DMS79 treated with DMSO at 0.1 percent for 48 hours (cell line): ENCODE results near the gene NCAN.

Source experiments
- DNase-seq: peaks from one replicate; lab custom pipeline; 2025; lab: John Stamatoyannopoulos, UW

Gene NCAN

DNA sequence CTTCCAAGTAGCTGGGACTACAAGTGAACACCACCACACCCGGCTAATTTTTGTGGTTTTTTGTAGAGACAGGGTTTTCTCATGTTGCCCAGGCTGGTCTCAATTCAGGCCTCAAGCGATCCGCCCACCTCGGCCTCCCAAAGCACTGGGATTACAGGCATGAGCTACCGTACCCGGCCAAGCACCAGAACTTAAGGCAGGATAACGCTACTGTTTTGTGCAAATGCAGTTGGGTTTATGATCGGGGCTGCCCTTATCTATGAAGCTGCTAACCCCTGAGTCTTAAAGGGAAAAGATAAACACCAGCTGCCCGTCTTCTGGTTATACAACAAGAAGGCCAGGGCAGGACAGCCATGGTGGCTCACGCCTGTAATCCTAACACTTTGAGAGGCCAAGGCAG lies 73.9 kb downstream of the NCAN start:
- DNase-seq: no peak

- no peak for DNase-seq
Measured at GRCh38 chr19:19292607-19293006, 80.8 kb downstream of the NCAN start.

- DNase-seq: no peak
Measured at GRCh38 chr19:19294914-19295313, 83.2 kb downstream of the NCAN start.

DNA sequence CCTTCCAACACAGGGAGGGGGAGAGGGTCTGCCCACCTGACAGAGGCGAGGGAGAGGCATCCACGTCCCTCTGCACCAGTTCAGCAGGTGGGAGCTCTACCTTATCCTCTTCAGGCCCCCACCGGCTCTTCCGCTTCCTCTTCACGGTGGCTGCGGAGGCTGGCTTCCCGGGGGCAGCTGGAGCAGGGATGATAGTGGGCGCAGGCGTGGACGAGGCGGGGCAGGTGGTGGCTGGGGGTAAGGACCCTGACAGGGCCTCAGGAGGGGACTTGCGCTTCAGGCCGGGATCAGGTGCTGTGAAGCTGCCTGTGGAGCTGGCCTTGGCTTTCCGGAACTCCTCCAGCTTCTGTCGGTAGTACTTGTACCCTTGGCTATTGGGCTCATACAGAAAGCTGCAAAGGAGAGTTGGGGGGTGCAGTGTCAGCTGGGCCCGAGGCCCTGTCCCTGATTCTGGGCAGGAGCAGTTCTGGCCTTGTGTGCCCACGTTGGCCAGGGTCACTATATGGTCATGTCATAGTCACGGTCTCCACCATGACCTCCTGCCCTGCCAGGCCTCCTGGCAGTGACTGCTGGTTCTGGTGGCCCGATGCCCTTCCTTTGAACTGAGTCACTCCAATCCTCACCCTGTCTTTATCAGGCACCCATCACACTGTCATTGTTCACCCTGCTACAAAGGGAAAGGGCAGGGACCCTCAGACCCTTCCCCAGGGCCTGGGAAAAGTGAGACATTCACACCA lies 85.4 kb downstream of the NCAN start:
- no peak for DNase-seq

DNA sequence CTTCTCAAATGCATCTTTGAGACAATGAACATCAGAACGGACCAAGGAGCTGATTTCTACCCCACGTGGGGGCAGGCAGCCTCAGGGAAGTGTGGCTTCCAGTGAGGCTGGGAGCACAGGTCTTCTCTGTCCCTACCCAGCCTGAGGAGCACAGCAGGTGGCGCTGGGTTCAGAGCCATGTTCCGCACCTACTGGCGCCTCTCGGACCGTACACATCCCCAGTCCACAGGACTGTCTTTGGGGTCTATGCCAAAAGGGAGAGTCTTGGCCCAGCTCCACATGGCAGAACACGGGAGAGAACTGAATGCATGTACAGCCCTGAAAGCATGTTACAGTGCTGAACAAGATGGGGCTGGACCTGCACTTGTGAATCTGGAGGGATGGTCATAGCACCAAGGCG lies 86.0 kb downstream of the NCAN start:
- no peak for DNase-seq

DNA sequence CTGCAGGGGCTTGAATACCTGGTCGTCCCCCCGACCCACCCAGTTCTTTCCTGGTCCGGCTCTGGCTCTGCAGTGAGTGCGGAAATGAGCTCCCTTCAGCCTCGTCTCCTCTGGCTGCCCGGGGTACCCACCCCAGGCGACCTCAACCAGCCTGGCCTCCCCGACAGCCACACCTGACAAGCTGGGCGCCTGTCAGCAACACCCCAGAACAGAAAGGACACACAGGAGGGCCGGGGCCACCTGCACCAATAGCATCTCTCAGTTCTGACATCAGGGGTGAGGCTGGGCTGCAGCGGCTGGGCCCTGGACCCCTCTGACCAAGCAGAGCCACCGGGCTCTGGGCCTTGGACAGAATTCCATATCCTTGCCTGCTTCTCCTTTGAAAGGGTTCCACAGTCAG lies 88.9 kb downstream of the NCAN start:
- DNase-seq: no peak
